Measurements from ENCODE around the gene BOLL. TPM values are rescaled to one million over a fixed set of nuclear protein-coding genes. Genes with fewer than 3 reads are reported as not detected.

BOLL gene
- polyA plus RNA-seq, 1 experiment, result not detected

DNA sequence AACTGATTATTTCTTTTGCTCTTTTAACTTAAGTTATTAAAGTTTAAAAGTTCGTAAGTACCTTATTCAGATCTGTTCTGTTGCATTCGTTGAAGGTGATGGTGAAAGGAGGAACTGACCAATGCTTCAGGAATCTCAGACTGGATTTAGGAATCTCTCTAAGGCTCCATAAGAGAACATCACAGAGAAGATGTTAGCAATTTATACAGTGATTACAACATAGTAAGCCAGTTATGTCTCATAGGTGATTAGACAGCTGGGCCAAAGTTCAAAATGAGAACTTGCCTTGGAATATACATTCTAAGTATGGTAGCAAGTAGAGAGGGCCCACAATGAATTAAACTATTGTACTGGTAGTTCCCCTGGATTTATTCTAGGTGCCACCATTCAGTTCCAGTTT is 76.8 kb downstream of the BOLL start:
- POLR2A ChIA-PET, result no interaction called here

DNA sequence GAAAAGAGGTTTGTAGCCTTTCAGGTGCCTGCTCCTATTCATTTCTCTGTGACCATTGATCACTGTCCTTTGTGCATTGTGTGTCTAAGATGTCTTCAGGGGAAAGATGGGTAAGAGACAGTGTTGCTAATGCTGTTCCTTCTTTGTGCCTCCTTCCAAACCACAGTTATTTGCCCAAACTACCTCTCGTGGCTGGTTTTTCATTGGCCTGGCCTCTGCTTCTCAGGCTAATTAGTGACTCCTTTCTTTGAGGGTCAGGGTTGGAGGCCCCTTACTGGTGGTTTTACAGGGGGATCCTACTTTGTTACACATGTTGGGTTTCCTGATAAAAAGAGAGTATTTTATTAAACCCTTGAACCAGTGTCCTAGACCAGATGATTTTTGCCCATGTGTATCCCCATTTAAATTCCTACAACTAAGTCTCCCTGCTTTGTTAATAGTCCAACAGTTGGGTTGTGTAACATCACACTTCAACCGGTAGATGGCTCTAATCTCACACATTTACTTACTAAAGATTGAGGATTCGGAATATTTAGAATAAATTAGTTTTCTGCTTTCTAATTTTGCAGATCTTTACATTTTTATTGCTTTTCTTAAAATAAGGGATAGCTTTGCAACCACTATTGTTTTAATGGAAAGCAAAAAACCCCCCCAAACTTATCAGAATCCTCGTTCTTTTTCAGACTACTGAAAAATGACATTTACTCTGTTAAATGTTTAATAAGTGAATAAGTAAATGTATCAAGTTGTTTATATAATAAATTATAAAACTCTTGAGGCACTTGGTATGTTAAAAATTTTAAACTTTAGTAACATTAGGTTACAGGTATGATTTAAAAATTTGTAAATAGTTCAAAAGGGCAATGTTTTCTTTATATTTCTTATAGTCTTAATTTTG is 77.6 kb downstream of the BOLL start:
- ChIA-PET POLR2A (interaction anchor here (1.4 kb wide), 1 partner anchor 208 kb away, joined by 5 read pairs; the partner anchor contains the start of genes HSPD1 and HSPE1), CTCF (interaction anchor here (0.7 to 2.1 kb wide), 8 partner anchors 9 to 275 kb away, joined by 3 to 17 read pairs (median 4); partner anchors contain the start of gene RFTN2)
- H3K9me3 ChIP-seq (ENCODE audit: control insufficient read depth, insufficient read depth, low read length), result peaks cover 4% of the 10 kb centered on the region; the same call in 1 of the 2 replicates
- DNase-seq (ENCODE audit: low read depth, low spot score), result peak; percentile 13
- peak; percentile 72 for TF ChIP-seq CTCF (IDR thresholded peaks at IDR 0.05; ENCODE audit: low read depth, low read length)
- H3K27ac ChIP-seq (ENCODE audit: low read depth, low read length), result no peak overlapping the region
- H3K27me3 ChIP-seq (ENCODE audit: control insufficient read depth, insufficient read depth, low read length), result no peaks in the 10 kb centered on the region
- H3K4me3 ChIP-seq (ENCODE audit: low read depth, low read length), result peak overlapping the region; percentile 88

More for the DNA sequence above, 76.8 kb downstream of the BOLL start:
- CTCF ChIA-PET, result interaction anchor here (0.7 to 2.1 kb wide), 6 partner anchors 8 to 75 kb away, joined by 3 to 17 read pairs (median 6); partner anchors contain the start of gene RFTN2
- H3K4me3 ChIP-seq (ENCODE audit: low read depth, low read length), result peak overlapping the region; percentile 3
- no peaks in the 10 kb centered on the region for H3K27me3 ChIP-seq (ENCODE audit: control insufficient read depth, insufficient read depth, low read length)
- DNase-seq (ENCODE audit: low read depth, low spot score), result peak; percentile 27
- no peak for TF ChIP-seq CTCF (IDR thresholded peaks at IDR 0.05; ENCODE audit: low read depth, low read length)
- no peak overlapping the region for H3K27ac ChIP-seq (ENCODE audit: low read depth, low read length)
- H3K9me3 ChIP-seq (ENCODE audit: control insufficient read depth, insufficient read depth, low read length), result peaks cover 4% of the 10 kb centered on the region; the same call in 1 of the 2 replicates

DNA sequence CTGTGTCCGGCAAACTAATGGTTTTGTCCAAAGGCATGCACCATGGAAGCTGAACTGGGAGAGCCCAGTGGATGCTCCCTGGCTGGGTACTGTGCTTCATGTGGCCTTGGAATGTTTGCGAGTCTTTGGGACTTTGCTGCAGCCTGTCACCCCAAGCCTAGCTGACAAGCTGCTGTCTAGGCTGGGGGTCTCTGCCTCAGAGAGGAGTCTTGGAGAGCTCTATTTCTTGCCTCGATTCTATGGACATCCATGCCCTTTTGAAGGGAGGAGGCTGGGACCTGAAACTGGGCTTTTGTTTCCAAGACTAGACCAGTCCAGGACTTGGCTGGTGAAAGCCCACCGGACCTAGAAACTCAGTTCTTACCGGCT is 78.3 kb downstream of the BOLL start:
- POLR2A ChIA-PET, result interaction anchor here (1.4 to 2.3 kb wide), 2 partner anchors 207 to 254 kb away, joined by 5 read pairs; partner anchors contain the start of genes COQ10B, HSPD1 and HSPE1
- peaks cover 4% of the 10 kb centered on the region; the same call in 1 of the 2 replicates for H3K9me3 ChIP-seq (ENCODE audit: control insufficient read depth, insufficient read depth, low read length)
- peak overlapping the region; percentile 88 for H3K4me3 ChIP-seq (ENCODE audit: low read depth, low read length)
- H3K27me3 ChIP-seq (ENCODE audit: control insufficient read depth, insufficient read depth, low read length), result no peaks in the 10 kb centered on the region
- peak overlapping the region; percentile 4 for H3K27ac ChIP-seq (ENCODE audit: low read depth, low read length)
- no peak for TF ChIP-seq CTCF (IDR thresholded peaks at IDR 0.05; ENCODE audit: low read depth, low read length)
- CTCF ChIA-PET, result interaction anchor here (0.7 to 2.1 kb wide), 5 partner anchors 10 to 274 kb away, joined by 3 to 17 read pairs (median 3); partner anchors contain the start of gene RFTN2
- no peak for DNase-seq (ENCODE audit: low read depth, low spot score)

DNA sequence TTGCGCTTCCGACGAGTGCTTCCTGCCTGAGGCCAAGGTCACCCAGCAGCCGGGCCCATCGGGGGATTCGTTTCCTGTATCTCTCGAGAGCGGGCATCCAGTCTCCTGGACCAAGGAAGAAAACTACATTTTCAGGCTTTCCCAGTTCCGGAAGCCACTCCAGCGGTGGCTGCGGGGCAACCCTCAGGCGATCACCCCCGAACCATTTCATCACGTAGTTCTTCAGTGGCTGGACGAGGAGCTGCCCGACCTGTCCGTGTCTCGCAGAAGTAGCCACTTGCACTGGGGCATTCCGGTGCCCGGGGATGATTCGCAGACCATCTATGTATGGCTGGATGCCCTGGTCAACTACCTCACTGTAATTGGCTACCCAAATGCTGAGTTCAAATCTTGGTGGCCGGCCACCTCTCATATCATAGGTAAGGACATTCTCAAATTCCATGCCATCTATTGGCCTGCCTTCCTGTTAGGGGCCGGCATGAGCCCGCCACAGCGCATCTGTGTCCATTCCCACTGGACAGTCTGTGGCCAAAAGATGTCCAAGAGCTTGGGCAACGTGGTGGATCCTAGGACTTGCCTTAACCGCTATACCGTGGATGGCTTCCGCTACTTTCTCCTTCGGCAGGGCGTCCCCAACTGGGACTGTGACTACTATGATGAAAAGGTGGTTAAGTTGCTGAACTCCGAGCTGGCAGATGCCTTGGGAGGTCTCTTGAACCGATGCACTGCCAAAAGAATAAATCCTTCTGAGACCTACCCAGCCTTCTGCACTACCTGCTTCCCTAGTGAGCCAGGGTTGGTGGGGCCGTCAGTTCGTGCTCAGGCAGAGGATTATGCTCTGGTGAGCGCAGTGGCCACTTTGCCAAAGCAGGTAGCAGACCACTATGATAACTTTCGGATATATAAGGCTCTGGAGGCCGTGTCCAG is 78.9 kb downstream of the BOLL start:
- H3K9me3 ChIP-seq (ENCODE audit: control insufficient read depth, insufficient read depth, low read length), result peaks cover 4% of the 10 kb centered on the region; the same call in 1 of the 2 replicates
- DNase-seq (ENCODE audit: low read depth, low spot score), result no peak
- H3K27me3 ChIP-seq (ENCODE audit: control insufficient read depth, insufficient read depth, low read length), result no peaks in the 10 kb centered on the region
- H3K27ac ChIP-seq (ENCODE audit: low read depth, low read length), result peak overlapping the region; percentile 57
- ChIA-PET CTCF (interaction anchor here (0.7 to 2.1 kb wide), 6 partner anchors 10 to 274 kb away, joined by 3 to 17 read pairs (median 3); partner anchors contain the start of gene RFTN2), POLR2A (interaction anchor here (0.6 to 2.3 kb wide), 4 partner anchors 206 to 300 kb away, joined by 3 to 6 read pairs (median 5); partner anchors contain the start of genes COQ10B, HSPD1 and HSPE1)
- TF ChIP-seq CTCF (IDR thresholded peaks at IDR 0.05; ENCODE audit: low read depth, low read length), result no peak
- H3K4me3 ChIP-seq (ENCODE audit: low read depth, low read length), result peak overlapping the region; percentile 88
